Right ventricle myocardium superior (tissue), 1 donor: ENCODE results near the gene ARMC3. TPM values are rescaled to one million over a fixed set of nuclear protein-coding genes. Genes with fewer than 3 reads are reported as not detected.
"Not testable (repeated sequence)": the region's sequence is repeated elsewhere in the genome, so short reads cannot be mapped to it uniquely, and the experiment has no call there.

ENCODE experiments used
- ATAC-seq: fragments of 200-7000 bp; cut with Tn5 transposase; one replicate; pipeline ENCODE4 v1.9.1; 2020; ENCODE audit warnings: mild to moderate bottlenecking; ENCODE audit not compliant: poor library complexity
- DNase-seq: peaks from one replicate; pipeline ENCODE4 v3.0.0-alpha.2; 2020
- intact Hi-C: fragments of 100-400 bp; cut with DNase I; formaldehyde crosslinking; loops from one replicate; pipeline ENCODE4 v1.11.2; 2022
- total RNA-seq: library from RNA; stranded (reverse); fragmentation: NEBNext Ultra II Directional; extraction: Animal tissue kit (Norgen Biotek cat#: 25700); gene quantifications from one replicate; pipeline ENCODE4 v1.2.1, GENCODE V29; 2021
- donor health status: DM: no; HTN: yes; CAD: no; lungs with severe emphysema.

The ARMC3 gene
- total RNA-seq, 1 donor from 2014 or later, result not detected

DNA sequence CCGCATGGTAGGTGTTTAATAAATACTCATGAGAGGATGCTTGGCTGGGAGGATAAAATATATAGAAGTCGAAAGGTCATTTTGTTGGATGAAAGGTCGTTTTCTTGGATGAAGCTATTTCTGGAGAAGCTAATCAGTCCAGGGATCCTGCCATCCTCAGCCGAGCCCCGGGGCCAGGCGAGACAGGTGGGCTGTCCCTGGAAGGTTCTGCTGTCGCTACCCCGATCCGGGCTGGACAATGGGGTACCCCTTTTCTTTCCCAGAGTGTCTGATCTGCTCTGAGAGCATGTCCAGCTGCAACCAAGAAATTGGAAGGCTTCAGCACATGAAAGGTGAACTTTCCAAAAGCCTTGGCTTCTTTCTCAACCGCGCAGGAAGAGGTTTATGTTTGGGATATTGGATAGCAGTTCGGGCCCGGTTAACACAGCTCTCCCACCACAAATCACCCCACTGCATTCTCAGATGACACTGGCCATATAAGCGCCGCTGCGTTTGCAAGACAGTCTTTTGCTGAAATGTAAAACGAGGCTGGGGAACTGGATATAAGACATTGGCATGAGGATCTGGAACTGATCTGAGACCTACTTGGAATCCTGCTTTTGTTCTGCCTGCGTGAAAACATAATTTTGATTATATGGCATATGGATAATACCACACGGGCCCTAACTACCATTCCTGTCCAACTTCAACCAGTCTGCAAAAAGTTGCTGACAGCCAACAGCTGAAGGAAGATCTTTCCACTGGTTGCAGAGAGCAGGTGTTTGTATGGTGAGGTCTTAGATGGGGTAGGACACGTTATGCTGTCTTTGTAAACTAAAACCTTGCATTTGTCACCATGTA lies 136.3 kb downstream of the ARMC3 start:
- no peak for DNase-seq
- no peak for ATAC-seq
- intact Hi-C loops, result no loop called here

DNA sequence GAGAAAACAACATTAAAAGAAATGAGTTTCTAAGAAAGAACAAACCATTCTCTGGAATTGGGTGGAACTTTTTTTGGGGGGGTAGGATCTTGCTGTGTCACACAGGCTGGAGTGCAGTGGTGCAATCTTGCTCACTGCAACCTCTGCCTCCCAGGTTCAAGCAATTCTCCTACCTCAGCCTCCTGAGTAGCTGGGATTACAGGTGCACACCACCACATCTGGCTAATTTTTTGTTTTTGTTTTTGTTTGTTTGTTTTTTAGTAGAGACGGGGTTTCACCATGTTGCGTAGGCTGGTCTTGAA lies 136.9 kb downstream of the ARMC3 start:
- intact Hi-C loops, DNase-seq, ATAC-seq: not testable (repeated sequence)

DNA sequence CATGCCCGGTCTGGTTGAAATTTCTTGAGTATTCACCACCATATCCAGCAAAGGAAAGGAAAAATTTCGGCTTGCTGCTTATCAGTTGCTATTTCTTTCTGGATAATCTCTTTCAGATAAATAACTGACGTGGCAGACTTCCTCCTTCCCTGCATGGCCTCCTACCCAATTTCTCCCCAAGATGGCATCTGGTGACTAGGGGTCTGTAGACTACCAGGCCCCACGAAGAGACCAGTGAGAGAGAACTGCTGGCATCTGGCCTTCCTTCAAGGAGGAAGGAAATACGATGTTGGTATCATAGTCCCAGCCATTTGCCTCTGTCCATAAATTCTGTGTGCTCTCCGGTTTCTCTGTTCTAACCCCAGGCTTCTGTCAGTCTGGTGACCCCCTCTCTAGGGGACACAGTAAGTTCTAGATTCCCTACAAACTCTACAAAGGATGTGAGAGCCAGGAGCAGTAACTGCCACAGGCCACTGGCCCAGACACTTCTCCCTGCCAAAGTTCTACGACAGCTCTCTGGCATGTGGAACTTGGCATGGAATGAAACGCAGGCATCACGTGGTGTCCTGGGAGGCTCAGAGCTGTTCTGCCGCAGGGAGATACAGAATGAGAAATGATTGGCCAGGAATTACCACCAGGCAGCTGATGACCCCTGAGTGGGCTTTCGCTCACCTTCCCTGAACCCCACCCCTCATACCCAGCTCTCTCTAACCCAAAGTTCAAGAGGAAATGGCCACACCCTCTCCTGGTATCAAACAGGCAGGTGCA lies 137.5 kb downstream of the ARMC3 start:
- intact Hi-C loops, result no loop called here
- DNase-seq, result peak; percentile 80
- ATAC-seq, result peak; percentile 96

DNA sequence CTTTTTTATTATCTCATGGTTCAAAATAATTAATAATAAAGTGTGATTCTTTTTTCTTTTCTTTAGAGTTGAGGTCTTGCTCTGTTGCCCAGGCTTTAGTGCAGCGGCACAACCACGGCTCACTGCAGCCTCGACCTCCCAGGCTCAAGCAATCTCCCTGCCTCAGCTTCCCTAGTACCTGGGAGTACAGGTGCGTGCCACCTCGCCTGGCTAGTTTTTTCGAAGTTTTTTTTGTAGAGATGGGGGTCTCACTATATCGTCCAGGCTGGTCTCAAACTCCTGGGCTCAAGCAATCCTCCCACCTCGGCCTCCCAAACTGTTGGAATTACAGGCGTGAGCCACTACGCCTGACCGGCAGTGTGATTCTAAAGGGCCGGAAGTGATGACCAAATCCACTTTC lies 139.5 kb downstream of the ARMC3 start:
- no peak for ATAC-seq
- intact Hi-C loops, result no loop called here
- no peak for DNase-seq

GRCh38 chr10:23067939-23068775 lies 140.3 kb downstream of the ARMC3 start:
- ATAC-seq (peak; percentile 77), DNase-seq (peak; percentile 89)
- intact Hi-C loops, result no loop called here

- intact Hi-C loops, result no loop called here
- DNase-seq (no peak), ATAC-seq (no peak)
These were observed 141.4 kb downstream of the ARMC3 start for GRCh38 chr10:23069019-23069815.

- intact Hi-C loops, DNase-seq: not testable (repeated sequence)
These were observed 142.4 kb downstream of the ARMC3 start for GRCh38 chr10:23070092-23070912.

DNA sequence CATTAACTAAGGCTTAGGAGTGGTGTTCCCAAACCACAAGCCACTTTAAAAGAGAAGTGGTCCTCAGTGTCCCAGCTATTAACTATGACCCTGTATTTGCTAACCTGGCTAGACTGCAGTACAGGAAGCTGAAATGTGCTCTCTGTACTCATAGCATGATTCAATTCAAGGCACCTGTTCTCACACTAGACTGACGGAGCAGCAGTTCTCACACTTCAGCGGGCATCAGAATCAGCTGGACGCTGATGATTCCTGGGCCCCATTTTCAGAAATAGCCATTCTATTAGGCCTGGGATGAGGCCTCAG lies 143.0 kb downstream of the ARMC3 start:
- ATAC-seq, result no peak
- intact Hi-C loops, result no loop called here
- no peak for DNase-seq

More at GRCh38 chr10:23070092-23070912, 142.4 kb downstream of the ARMC3 start:
- ATAC-seq, result not testable (repeated sequence)

DNA sequence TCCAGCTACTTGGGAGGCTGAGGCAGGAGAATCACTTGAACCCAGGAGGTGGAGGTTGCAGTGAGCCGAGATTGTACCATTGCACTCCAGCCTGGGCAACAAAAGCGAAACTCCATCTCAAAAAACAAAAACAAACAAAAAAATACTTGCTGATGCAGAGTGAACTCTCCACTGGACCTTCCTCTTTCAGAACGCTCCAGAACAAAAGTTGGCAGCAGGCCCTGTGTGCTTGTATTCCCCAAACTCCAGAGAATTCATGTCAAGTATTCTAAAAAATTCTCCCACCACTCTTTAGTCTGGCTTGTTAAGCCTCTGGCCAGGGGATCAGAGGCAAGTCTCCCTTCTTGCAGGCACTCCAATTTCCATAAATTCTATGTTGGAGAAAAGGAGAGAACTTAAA lies 144.7 kb downstream of the ARMC3 start:
- DNase-seq, result peak; percentile 64
- intact Hi-C loops, ATAC-seq: not testable (repeated sequence)

DNA sequence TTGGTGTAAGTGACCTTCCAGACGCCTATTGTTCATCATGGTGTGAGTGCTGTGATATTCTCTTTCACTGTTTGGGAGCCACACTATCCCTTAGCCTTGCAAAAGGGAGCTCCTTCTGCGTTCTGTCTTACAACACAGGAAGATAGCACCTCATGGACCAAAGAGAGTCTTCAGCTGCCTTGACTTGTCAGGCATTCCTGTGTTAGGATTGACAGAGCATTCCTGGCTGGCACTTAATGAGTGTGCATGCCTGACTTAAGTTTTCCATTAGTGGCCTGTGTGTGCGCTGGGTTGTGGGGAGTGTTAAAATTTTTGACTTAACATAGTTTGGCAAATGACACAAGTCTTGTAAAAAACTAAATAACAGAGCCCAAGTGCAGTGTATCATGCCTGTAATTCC lies 145.7 kb downstream of the ARMC3 start:
- ATAC-seq, result no peak
- intact Hi-C loops, result no loop called here
- DNase-seq, result no peak

DNA sequence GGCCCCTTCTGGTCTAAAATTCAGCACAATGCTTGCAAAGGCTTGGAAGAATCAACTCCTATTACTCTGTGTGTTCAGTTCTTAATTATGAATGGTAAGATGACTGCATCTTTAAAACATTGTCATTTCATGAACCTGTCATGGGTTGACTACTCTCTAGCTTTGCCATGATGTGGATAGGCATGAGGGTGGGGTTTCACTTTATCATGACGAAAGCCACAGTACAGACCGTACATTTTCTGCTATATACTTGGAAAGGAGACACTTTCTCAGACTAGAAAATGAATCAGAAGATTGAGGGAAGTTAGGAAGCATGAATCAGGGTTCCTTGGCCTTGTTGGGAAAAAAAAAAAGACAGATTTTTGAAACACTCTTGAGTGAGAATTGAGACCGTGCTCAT lies 147.8 kb downstream of the ARMC3 start:
- intact Hi-C loops, result no loop called here
- ATAC-seq (no peak), DNase-seq (no peak)

GRCh38 chr10:23078114-23078513 lies 150.3 kb downstream of the ARMC3 start:
- ATAC-seq (no peak), DNase-seq (no peak)
- intact Hi-C loops, result no loop called here

- no peak for DNase-seq
- ATAC-seq, result no peak
- intact Hi-C loops, result no loop called here
These were observed 151.8 kb downstream of the ARMC3 start for GRCh38 chr10:23079700-23080099.

DNA sequence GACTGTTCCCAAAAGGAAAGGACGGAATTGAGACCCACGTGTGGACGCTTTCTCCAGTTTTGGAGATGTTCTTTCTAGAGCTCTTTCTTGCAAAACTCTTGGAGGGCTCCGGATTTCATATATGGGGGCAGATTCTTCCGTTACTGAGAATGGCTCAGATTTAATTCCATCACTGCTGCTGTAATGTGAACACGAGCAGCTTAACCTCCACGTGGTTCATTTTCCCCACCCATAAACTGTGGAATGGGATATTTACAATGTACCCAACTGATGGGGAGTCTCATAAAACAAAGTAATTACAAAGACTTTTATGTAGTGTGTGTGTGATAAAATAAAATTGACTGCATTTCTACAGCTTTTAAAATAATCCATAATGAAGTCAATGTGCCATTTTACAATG lies 152.4 kb downstream of the ARMC3 start:
- DNase-seq (no peak), ATAC-seq (no peak)
- intact Hi-C loops, result no loop called here

DNA sequence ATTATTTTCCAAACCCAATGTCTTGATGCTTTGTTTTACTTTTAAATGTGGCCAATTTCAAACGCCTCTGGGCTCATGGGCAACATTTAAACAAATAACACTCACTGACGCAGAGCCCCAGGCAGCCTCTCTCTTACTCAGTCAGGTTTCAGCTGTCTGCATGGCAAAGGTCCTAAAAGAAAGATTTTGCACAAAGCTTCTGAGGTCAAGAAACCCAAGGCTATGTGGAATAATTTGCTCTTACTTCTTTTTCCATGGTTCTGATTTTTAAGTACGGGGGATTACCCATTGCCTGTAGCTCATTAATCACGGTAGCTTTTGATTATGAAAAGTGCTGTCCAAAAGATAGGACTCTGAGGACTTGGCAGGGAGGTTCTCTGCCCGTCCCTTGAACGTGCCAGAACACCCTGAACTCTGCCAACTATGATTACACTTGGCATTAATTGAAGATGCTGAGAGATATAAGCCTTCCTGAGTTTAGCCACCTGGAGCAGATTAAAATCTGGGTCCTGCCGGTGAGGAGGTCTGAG lies 153.4 kb downstream of the ARMC3 start:
- ATAC-seq (peak; percentile 87), DNase-seq (no peak)
- intact Hi-C loops, result no loop called here

DNA sequence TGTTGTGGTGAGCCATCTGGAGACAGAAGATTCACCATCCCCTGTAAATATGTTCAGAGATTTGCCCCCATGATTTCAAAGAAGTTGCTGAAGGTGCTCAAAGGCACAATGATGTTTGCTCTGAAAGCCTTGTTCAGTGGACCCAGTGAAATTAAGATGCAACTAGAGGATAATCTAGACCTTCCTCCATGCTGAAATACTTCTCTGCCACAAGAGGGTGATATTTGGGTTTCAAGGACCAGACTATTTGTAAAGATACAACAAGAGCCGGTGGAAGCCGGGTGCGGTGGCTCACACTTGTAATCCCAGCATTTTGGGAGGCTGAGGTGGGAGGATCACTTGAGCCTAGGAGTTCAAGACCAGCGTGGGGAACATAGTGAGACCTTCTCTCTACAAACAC lies 154.0 kb downstream of the ARMC3 start:
- intact Hi-C loops, result no loop called here
- ATAC-seq, result no peak
- no peak for DNase-seq
